ENCODE data around the gene ATP1B3. TPM values are rescaled to one million over a fixed set of nuclear protein-coding genes. Genes with fewer than 3 reads are reported as not detected.

The ATP1B3 gene
- total RNA-seq, 2 donors from 2014 or later, result 231 to 374 TPM

- intact Hi-C loops (cut with DNase I), result no loop called here
Observed at GRCh38 chr3:141945726-141946485, 69.5 kb downstream of the ATP1B3 start.

GRCh38 chr3:141949399-141949798 is 73.0 kb downstream of the ATP1B3 start:
- Histone ChIP-seq H3K27ac (no peak overlapping the region), H3K9ac (ENCODE audit: low read depth in 2 of 2, low read length in 2 of 2) (no peak overlapping the region), H3K36me3 (no peaks in the 10 kb centered on the region), H3K4me1 (peaks cover 8% of the 10 kb centered on the region), H3K9me3 (no peaks in the 10 kb centered on the region), H3K27me3 (no peaks in the 10 kb centered on the region), H3K4me3 (no peak overlapping the region)
- no peak for DNase-seq
- TF ChIP-seq, protein P1, sequence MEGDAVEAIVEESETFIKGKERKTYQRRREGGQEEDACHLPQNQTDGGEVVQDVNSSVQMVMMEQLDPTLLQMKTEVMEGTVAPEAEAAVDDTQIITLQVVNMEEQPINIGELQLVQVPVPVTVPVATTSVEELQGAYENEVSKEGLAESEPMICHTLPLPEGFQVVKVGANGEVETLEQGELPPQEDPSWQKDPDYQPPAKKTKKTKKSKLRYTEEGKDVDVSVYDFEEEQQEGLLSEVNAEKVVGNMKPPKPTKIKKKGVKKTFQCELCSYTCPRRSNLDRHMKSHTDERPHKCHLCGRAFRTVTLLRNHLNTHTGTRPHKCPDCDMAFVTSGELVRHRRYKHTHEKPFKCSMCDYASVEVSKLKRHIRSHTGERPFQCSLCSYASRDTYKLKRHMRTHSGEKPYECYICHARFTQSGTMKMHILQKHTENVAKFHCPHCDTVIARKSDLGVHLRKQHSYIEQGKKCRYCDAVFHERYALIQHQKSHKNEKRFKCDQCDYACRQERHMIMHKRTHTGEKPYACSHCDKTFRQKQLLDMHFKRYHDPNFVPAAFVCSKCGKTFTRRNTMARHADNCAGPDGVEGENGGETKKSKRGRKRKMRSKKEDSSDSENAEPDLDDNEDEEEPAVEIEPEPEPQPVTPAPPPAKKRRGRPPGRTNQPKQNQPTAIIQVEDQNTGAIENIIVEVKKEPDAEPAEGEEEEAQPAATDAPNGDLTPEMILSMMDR (IDR thresholded peaks at IDR 0.05), result no peak
- intact Hi-C loops (cut with DNase I), result no loop called here

More at GRCh38 chr3:141945726-141946485, 69.5 kb downstream of the ATP1B3 start:
- no peaks in the 10 kb centered on the region for H3K27me3 ChIP-seq
- H3K9me3 ChIP-seq, result no peaks in the 10 kb centered on the region
- peaks cover under 1% of the 10 kb centered on the region for H3K4me1 ChIP-seq
- no peak overlapping the region for H3K9ac ChIP-seq (ENCODE audit: low read depth in 2 of 2, low read length in 2 of 2)
- DNase-seq, result no peak
- no peak overlapping the region for H3K4me3 ChIP-seq
- H3K27ac ChIP-seq, result no peak overlapping the region
- H3K36me3 ChIP-seq, result no peaks in the 10 kb centered on the region
- TF ChIP-seq, protein P1 (IDR thresholded peaks at IDR 0.05), result no peak

- no peak overlapping the region for H3K9ac ChIP-seq (ENCODE audit: low read depth in 2 of 2, low read length in 2 of 2)
- H3K27ac ChIP-seq, result peak overlapping the region; percentile 50
- peaks cover 8% of the 10 kb centered on the region for H3K4me1 ChIP-seq
- H3K27me3 ChIP-seq, result no peaks in the 10 kb centered on the region
- DNase-seq, result no peak
- intact Hi-C loops (cut with DNase I), result no loop called here
- no peaks in the 10 kb centered on the region for H3K36me3 ChIP-seq
- no peaks in the 10 kb centered on the region for H3K9me3 ChIP-seq
- no peak overlapping the region for H3K4me3 ChIP-seq
- TF ChIP-seq, protein P1 (IDR thresholded peaks at IDR 0.05), result no peak
Observed at GRCh38 chr3:141949972-141950371, 73.5 kb downstream of the ATP1B3 start.

DNA sequence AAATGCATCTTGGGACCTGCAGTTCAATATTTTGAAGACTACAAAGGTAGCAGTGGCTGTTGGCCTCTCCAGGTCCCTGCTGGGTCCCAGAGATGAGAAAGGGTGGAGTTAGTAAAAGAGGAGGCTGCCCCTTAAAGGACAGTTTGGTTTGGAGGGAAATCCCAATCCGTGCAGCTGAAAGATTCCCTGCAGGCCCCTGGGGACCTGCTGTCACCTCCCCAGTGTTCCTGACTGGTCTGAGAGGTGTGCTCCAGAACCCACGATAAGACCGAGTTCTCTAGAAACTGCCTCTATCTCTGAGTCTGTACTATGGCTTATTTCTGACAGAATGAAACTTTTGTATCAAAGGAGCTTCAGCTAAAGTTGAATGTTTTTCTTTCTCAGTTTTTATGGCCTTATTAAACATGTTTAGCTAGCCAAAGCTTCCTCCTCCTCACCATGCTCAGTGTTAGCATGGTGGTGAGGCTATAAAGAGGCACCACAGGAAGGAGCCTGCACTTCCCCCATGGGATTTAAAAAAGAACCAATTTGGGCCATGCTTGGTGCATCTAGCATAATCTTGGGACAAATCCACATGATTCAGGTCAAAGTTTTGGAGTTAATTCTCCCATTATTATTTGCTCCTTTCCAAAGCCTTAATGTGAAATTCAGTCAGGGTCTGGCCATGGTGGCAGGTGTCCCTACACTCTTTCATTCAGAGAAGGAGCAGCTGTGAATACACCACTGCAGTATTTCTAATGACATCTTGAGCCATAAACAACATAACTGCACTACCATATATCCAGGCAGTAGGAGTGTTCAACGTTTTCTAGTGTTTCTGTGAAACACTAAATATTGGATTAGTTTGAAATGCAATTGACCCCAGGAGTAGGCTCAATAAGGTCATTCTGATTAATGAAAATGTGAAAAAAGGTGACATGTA is 74.4 kb downstream of the ATP1B3 start:
- TF ChIP-seq, protein P1 (IDR thresholded peaks at IDR 0.05), result no peak
- Histone ChIP-seq H3K4me1 (peaks cover 8% of the 10 kb centered on the region), H3K27me3 (no peaks in the 10 kb centered on the region), H3K9me3 (no peaks in the 10 kb centered on the region), H3K36me3 (no peaks in the 10 kb centered on the region), H3K4me3 (no peak overlapping the region), H3K27ac (peak overlapping the region; percentile 50), H3K9ac (ENCODE audit: low read depth in 2 of 2, low read length in 2 of 2) (no peak overlapping the region)
- intact Hi-C loops (cut with DNase I), result no loop called here
- no peak for DNase-seq

DNA sequence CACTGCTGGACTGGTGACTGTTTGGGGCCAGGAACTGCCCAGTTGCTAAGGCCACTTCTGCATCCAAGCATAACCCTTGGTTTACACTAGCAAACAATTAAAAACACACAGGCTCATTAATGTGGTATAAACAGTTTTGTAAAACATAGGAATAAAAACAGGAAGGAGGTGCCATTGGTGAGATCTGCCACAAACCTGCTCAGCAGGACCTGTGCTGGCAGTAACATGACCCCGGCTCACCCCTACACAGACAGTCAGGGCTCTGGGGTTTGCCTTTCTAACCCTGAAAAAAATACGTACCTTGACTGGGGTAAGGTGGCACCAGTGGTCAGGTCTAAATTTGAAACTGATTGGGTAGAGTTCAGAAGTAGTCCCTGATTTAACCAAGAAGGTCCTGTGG is 76.2 kb downstream of the ATP1B3 start:
- no peaks in the 10 kb centered on the region for H3K27me3 ChIP-seq
- H3K36me3 ChIP-seq, result no peaks in the 10 kb centered on the region
- TF ChIP-seq, protein P1 (IDR thresholded peaks at IDR 0.05), result no peak
- no peak overlapping the region for H3K27ac ChIP-seq
- no peak overlapping the region for H3K9ac ChIP-seq (ENCODE audit: low read depth in 2 of 2, low read length in 2 of 2)
- no peaks in the 10 kb centered on the region for H3K9me3 ChIP-seq
- peaks cover 8% of the 10 kb centered on the region for H3K4me1 ChIP-seq
- DNase-seq, result no peak
- no peak overlapping the region for H3K4me3 ChIP-seq
- intact Hi-C loops (cut with DNase I), result no loop called here

Data from colonic mucosa (tissue), 4 donors.